GM12865 (cell line): ENCODE measurements around the gene PPIL4.

Source experiments
- DNase-seq: peaks from one replicate; pipeline ENCODE4 v3.0.0; 2010; ENCODE audit warnings: low read depth
- H3K4me3 ChIP-seq: 2 replicates; pipeline ENCODE4 v1.5.1; 2011; ENCODE audit warnings: mild to moderate bottlenecking, low read depth, low read length, control low read depth
- TF ChIP-seq, protein P1 (sequence below): IDR thresholded peaks from 2 replicates; pipeline ENCODE4 v1.5.1; 2011; ENCODE audit warnings: low read length, control low read depth, low read depth, inconsistent platforms; ENCODE audit not compliant: insufficient read depth; ENCODE audit errors: missing control alignments

Gene PPIL4

GRCh38 chr6:149560736-149561135 is 14.9 kb upstream of the PPIL4 start:
- TF ChIP-seq, protein P1, sequence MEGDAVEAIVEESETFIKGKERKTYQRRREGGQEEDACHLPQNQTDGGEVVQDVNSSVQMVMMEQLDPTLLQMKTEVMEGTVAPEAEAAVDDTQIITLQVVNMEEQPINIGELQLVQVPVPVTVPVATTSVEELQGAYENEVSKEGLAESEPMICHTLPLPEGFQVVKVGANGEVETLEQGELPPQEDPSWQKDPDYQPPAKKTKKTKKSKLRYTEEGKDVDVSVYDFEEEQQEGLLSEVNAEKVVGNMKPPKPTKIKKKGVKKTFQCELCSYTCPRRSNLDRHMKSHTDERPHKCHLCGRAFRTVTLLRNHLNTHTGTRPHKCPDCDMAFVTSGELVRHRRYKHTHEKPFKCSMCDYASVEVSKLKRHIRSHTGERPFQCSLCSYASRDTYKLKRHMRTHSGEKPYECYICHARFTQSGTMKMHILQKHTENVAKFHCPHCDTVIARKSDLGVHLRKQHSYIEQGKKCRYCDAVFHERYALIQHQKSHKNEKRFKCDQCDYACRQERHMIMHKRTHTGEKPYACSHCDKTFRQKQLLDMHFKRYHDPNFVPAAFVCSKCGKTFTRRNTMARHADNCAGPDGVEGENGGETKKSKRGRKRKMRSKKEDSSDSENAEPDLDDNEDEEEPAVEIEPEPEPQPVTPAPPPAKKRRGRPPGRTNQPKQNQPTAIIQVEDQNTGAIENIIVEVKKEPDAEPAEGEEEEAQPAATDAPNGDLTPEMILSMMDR, result peak; percentile 59
- H3K4me3 ChIP-seq, result no peak overlapping the region
- DNase-seq, result peak; percentile 27

GRCh38 chr6:149559389-149559788 is 13.5 kb upstream of the PPIL4 start:
- TF ChIP-seq, protein P1, result no peak
- H3K4me3 ChIP-seq, result no peak overlapping the region

GRCh38 chr6:149558029-149558428 is 12.2 kb upstream of the PPIL4 start:
- no peak overlapping the region for H3K4me3 ChIP-seq
- no peak for DNase-seq
- TF ChIP-seq, protein P1, result no peak

More at GRCh38 chr6:149559389-149559788, 13.5 kb upstream of the PPIL4 start:
- no peak for DNase-seq

DNA sequence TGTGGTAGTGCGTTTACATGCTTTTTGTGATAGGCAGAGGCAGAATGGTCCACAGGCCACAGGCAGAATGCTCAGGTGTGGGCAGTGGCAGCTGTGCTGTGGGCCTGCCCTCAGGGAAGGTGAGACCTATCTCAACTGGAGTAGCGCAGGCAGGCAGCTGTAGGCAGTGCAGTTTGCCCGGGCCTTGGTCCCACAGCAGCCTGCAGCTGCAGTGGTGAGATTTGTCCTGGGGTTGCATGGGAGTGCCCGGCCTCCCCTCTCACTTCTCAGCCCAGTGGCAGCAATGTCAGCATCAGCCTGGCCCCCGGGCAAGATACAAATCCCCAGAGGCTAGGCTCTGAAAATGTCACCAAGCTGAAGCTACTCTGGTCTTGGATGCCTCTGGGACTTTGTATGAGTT is 6.1 kb upstream of the PPIL4 start:
- no peak for DNase-seq
- TF ChIP-seq, protein P1, result no peak

DNA sequence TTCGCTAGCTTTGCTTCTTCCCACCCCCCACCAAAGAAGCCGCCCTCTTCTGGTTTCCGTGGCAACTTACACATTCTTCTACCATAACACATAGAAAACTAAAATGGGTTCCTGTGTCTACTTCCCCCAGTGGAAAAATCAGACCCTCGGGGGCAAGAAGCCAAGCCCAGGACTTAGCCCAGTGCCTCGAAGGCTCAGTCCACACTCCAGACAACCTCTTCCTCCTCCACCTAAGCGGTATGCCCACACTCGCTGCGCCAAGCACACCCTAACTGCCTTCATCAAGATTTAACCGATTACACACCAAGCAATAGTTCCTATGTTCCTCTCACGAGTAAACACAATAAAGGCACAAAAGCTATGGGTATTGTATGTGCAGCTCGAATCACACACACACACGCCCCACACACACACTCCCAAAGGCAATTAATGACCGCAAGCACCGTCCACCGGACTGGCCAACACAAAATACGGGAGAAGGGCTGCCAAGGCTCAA is 537 bp downstream of the PPIL4 start:
- TF ChIP-seq, protein P1, result peak; percentile 16
- peak overlapping the region; percentile 92 for H3K4me3 ChIP-seq
- peak; percentile 66 for DNase-seq

More for the DNA sequence above, 6.1 kb upstream of the PPIL4 start:
- H3K4me3 ChIP-seq, result no peak overlapping the region

GRCh38 chr6:149544646-149545257 is 1.1 kb downstream of the PPIL4 start:
- no peak for DNase-seq
- H3K4me3 ChIP-seq, result peak overlapping the region; percentile 92
- TF ChIP-seq, protein P1, result no peak

DNA sequence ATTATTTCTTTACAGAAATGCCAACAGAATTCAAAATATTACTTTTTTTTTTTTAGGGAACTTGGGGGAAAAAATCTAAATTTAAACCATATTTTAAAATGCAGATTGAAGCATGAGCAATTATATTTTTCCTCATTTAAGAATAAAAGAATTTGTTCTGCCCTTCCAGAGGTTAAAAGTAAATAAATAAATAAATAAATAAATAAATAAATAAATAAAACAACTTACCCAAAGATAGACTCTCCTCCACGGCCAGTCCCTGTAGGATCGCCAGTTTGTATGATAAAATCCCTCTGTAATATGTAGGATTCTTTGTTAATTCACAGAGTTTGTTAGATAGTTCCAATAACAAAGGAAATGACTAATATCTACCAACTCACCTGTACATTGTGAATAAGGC is 4.7 kb downstream of the PPIL4 start:
- no peak for DNase-seq
- TF ChIP-seq, protein P1, result no peak

More for the DNA sequence above, 4.7 kb downstream of the PPIL4 start:
- no peak overlapping the region for H3K4me3 ChIP-seq
